Measurements from ENCODE around the gene ATF7.

Gene ATF7

DNA sequence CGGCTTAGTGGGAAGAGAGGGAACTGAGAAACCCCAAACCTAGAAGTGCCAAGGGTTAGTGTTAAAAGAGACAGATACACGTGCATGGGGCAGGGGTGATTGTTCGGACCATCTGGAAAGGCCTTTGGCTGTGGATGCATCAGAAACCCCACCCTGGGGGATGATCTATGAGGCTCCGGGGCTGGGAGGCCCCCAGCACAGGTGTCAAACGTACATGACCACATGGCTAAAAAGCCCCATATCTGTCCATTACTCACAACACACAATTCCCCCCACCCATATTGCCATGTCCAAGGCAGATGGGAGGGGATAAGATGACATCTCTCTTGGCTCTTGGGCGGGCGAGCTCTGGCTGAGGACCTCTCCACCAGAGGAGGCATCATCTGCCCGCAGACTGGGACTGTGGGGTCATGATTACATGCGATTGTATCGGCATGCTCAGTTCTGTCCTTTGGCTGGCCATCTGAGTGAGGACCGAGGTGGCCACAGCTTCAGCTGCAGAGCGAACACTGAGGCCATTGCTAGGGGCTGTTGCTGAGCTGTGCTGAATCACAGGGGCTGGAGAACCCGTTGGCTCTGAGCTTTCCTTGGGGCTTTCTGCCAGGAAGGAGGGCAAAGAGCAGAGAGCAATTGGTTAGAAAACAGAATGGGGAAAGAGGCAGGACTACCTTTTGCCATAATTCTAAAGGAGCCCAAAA, 109.3 kb downstream of the ATF7 start:
- no peak for DNase-seq

DNA sequence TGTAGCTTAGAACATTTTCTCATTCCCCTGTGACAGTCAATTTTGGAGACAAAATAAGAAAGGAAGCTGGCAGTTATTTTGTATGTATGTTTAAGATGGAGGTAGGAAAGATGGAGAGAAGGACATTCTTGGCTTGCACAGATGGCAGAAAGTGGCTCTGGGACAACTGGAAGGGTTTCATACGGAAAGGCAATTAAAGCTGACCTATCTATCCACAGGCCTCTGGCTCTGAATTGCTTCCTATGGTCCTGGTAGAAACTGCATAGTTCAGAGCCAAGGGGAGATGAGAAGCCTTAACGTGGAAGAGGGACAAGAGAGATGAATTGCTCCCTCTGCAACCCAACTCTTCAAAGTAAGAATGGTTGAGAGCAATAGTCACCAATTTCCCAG, 110.9 kb downstream of the ATF7 start:
- no peak for DNase-seq

- no peak for DNase-seq
Observed at GRCh38 chr12:53514628-53515290, 111.4 kb downstream of the ATF7 start.

- no peak for DNase-seq
Observed at GRCh38 chr12:53513712-53514410, 112.3 kb downstream of the ATF7 start.

GRCh38 chr12:53510181-53510812, 115.9 kb downstream of the ATF7 start:
- DNase-seq = no peak

GRCh38 chr12:53508534-53509170, 117.5 kb downstream of the ATF7 start:
- peak; percentile 85 for DNase-seq

- no peak for DNase-seq
Observed at GRCh38 chr12:53507603-53507885, 118.6 kb downstream of the ATF7 start.

DNA sequence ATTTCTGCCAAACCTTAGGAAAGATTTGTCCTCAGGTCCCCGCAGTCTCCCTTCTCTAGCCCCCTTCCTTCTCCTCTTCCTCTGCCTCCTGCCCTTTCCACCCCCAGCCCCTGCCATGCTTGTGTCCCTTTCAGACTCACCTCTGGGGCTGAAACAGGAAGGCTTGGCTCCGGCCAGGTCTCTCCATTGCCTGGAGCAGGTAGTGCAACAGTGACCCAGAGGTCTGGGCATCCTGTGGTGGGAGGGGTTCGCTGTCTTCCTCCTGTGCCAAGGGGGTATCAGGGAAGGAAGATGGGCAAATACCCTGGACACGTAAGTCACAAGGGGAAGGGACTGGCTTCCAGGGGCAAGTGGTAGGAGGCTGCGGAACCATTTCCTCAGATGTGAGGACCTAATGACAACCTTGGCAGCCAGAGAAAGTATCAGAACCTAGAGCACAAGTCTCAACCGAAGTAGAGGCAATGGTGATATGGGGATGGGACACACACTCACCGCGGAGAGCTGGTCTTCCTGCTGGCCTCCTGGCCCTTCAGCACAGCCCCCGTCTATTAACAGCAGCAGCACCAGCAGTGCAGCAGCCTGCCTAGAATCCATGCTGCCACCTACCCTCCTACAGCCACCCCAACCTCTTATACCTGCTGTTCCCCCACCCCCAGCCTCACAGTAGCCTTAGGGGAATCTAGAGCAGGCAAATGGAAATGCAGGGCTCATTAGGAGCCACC, 119.1 kb downstream of the ATF7 start, which contains the start of gene NPFF:
Gene NPFF, minus strand, starts transcription at position 604 of the 722 bp plus-strand sequence. Its CDS starts 10 bp downstream, at position 594.
- DNase-seq = no peak

- DNase-seq = no peak
Observed at GRCh38 chr12:53506450-53506785, 119.8 kb downstream of the ATF7 start.

- no peak for DNase-seq
Observed at GRCh38 chr12:53505555-53506449, 120.4 kb downstream of the ATF7 start.

GRCh38 chr12:53505086-53505485, 121.1 kb downstream of the ATF7 start:
- DNase-seq = no peak

GRCh38 chr12:53504004-53504920, 121.9 kb downstream of the ATF7 start:
- DNase-seq = no peak

DNA sequence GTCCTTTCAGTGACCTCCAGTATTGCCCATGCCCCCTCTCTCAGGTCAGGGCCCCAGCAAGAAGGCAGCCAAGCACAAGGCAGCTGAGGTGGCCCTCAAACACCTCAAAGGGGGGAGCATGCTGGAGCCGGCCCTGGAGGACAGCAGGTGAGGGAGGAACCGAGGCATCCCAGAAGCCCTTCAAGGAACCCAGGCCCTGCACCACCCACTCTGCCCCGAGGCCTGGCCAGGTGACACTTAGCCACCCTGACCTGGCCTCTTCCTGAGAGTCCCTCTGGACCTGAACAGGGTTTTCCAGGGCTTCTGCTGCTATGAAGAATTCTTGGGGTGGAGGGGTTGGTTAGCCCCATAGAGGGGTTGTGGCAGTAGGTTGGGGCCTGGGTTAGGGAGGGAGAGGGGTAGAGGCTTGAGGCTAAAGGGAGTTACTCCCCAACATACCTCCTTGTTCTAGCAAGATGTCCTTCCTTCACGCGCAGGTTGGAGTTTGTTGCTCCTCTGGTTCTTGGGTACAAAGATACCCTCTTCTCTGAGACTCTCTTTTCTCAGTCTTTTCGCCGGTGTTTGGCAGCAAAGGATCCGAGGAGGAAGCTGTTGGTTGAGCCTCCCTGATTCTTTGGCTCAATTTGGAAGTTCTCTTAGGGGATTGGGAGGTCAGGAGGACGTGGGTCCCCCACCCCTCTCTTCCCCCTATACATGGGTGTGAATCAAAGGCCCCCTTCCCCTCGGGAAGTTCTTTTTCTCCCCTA, 123.0 kb downstream of the ATF7 start:
- no peak for DNase-seq

DNA sequence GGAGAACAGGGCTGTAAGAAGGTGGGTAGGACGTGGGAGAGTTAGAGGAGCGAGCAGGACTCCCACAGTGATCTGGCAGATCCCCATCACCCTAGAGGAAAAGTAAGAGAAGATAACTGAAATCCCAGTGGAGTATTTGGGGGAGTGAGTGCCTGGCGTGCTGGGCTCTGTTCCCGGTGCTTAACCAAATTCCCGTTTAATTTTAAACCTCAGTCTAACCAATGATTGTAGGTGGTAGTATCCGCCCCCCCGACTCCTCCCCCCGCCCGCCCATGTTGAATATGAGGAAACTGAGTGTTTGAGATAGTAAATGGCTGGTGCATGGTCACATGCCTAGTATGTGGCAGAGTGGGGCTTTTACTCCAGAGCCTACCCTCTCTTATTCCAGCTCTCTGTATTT, 123.9 kb downstream of the ATF7 start:
- DNase-seq = no peak

DNA sequence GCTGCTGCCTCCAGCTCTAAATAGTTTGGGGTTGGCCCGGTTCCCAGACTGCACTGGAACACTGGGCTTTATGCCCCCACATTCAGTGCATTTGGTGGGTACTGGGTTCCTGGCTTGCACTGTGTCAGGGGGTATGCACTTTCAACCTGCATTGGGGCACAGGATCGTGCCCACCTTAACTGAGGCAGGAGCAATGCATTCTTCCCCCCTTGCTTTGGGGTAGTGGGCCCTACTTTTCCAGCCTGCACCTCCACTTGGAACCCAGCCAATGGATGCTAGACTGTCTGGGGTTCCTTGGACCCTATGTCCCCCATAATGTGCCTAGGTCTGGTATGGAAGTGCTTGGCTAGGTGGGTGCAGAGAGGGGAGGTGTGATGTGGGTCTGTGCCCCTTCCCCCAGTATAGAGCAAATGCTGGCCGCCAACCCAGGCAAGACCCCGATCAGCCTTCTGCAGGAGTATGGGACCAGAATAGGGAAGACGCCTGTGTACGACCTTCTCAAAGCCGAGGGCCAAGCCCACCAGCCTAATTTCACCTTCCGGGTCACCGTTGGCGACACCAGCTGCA, 124.5 kb downstream of the ATF7 start:
- no peak for DNase-seq

- DNase-seq = peak; percentile 99
Observed at GRCh38 chr12:53500776-53501614, 125.2 kb downstream of the ATF7 start, which contains the start of gene TARBP2. Gene TARBP2, plus strand, starts transcription at chr12:53501283. Its CDS starts 126 bp downstream, at chr12:53501409.

- DNase-seq = peak; percentile 44
Observed at GRCh38 chr12:53500142-53500775, 125.9 kb downstream of the ATF7 start.

Data from CD4-positive, alpha-beta T cell treated with Interleukin-12 subunit alpha and Interleukin-12 subunit beta, for 1 hour (primary cell).